Left lung (tissue), 14 donors: Measurements from ENCODE around the gene PLEKHG2. TPM values are rescaled to one million over a fixed set of nuclear protein-coding genes. Genes with fewer than 3 reads are reported as not detected.

Experiments
- ATAC-seq: fragments of 200-7000 bp; cut with Tn5 transposase; one replicate; pipeline ENCODE4 v1.9.1; 2020; ENCODE audit warnings: moderate library complexity
- DNase-seq, 4 donors: peaks; one replicate each; pipeline ENCODE4 v3.0.0-alpha.2; 2013 to 2020
- H3K27ac ChIP-seq, 2 donors: fragments of 200-600 bp; sonication (generic) in 1 of 2; one replicate each; pipeline versions ENCODE4 v1.5.0 to v1.8.0; 2020 to 2021
- H3K27me3 ChIP-seq, 2 donors: fragments of 200-600 bp; sonication (generic) in 1 of 2; one replicate each; pipeline versions ENCODE4 v1.5.0 to v1.8.0; 2020 to 2021
- H3K36me3 ChIP-seq, 2 donors: fragments of 200-600 bp; sonication (generic) in 1 of 2; one replicate each; pipeline versions ENCODE4 v1.5.0 to v1.8.0; 2020 to 2021
- H3K4me1 ChIP-seq, 2 donors: fragments of 200-600 bp; one replicate each; pipeline ENCODE4 v1.8.0; 2021
- H3K4me3 ChIP-seq, 2 donors: fragments of 200-600 bp; sonication (generic) in 1 of 2; one replicate each; pipeline versions ENCODE4 v1.5.0 to v1.8.0; 2020 to 2021; ENCODE audit warnings: mild to moderate bottlenecking in 1 of 2
- H3K9me3 ChIP-seq, 2 donors: fragments of 200-600 bp; sonication (generic) in 1 of 2; one replicate each; pipeline versions ENCODE4 v1.5.0 to v1.8.0; 2020 to 2021
- intact Hi-C, 2 donors: fragments of 100-400 bp; cut with DNase I; formaldehyde crosslinking; loops; one replicate each; pipeline versions ENCODE4 v1.11.2 to v1.14.2; 2022
- long read RNA-seq, 12 donors: library from polyadenylated mRNA in 2 of 12; unstranded in 2 of 12; transcript quantifications; one replicate each; pipeline ENCODE4 v2.0.0 and lab custom pipeline, GENCODE V29; 2019 to 2026
- polyA plus RNA-seq, 6 donors: library from polyadenylated mRNA; unstranded; fragments of 120-200 nt; gene quantifications; one replicate each; pipeline ENCODE4 v1.2.1, GENCODE V29; 2013; ENCODE audit not compliant: insufficient read length in 6 of 6
- total RNA-seq, 2 donors: library from RNA; stranded (reverse); fragmentation: NEBNext Ultra II Directional; extraction: Animal tissue kit (Norgen Biotek cat#: 25700); gene quantifications; one replicate each; pipeline ENCODE4 v1.2.1, GENCODE V29; 2021
- TF ChIP-seq, protein P1 (sequence below), 2 donors: fragments of 200-600 bp; sonication (generic) in 1 of 2; IDR thresholded peaks; one replicate each; pipeline versions ENCODE4 v1.5.0 to v1.8.0; 2021; ENCODE audit warnings: antibody characterized with exemption in 2 of 2
- donor health status: DM: no; HTN: yes; CAD: no.
- donor health status: DM: no; HTN: no; CAD: no.

Gene PLEKHG2, protein sequence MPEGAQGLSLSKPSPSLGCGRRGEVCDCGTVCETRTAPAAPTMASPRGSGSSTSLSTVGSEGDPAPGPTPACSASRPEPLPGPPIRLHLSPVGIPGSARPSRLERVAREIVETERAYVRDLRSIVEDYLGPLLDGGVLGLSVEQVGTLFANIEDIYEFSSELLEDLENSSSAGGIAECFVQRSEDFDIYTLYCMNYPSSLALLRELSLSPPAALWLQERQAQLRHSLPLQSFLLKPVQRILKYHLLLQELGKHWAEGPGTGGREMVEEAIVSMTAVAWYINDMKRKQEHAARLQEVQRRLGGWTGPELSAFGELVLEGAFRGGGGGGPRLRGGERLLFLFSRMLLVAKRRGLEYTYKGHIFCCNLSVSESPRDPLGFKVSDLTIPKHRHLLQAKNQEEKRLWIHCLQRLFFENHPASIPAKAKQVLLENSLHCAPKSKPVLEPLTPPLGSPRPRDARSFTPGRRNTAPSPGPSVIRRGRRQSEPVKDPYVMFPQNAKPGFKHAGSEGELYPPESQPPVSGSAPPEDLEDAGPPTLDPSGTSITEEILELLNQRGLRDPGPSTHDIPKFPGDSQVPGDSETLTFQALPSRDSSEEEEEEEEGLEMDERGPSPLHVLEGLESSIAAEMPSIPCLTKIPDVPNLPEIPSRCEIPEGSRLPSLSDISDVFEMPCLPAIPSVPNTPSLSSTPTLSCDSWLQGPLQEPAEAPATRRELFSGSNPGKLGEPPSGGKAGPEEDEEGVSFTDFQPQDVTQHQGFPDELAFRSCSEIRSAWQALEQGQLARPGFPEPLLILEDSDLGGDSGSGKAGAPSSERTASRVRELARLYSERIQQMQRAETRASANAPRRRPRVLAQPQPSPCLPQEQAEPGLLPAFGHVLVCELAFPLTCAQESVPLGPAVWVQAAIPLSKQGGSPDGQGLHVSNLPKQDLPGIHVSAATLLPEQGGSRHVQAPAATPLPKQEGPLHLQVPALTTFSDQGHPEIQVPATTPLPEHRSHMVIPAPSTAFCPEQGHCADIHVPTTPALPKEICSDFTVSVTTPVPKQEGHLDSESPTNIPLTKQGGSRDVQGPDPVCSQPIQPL (N-terminal part only)
- total RNA-seq (10 to 100 TPM; 39.5 to 50.8 TPM), polyA plus RNA-seq (100 to 1,000 TPM in 3 of 6 donors, 10 to 100 TPM in 3; 80.0 to 118 (median 96.4) TPM)
- long read RNA-seq, donor 1, transcript PLEKHG2-207 (2 exons, 720 nt), result major isoform, 9 of 25 reads
- long read RNA-seq, donor 1, partial matches to known transcripts, result 15 of 25 reads
- long read RNA-seq, donor 1, other reads (novel, unspliced or antisense), result 0 of 25 reads
- long read RNA-seq, donor 2, transcript PLEKHG2-207 (2 exons, 720 nt), result major isoform, 5 of 31 reads
- long read RNA-seq, donor 2, partial matches to known transcripts, result 25 of 31 reads
- long read RNA-seq, donor 2, other reads (novel, unspliced or antisense), result 0 of 31 reads
- long read RNA-seq, donor 3, partial matches to known transcripts, result 7 of 9 reads
- long read RNA-seq, donor 3, other reads (novel, unspliced or antisense), result 0 of 9 reads
- long read RNA-seq, donor 4, partial matches to known transcripts, result 0 of 3 reads
- long read RNA-seq, donor 4, other reads (novel, unspliced or antisense), result 3 of 3 reads
- long read RNA-seq, donor 5, transcript PLEKHG2-207 (2 exons, 720 nt), result major isoform, 7 of 6,206 reads
- long read RNA-seq, donor 5, partial matches to known transcripts, result 5,706 of 6,206 reads
- long read RNA-seq, donor 5, other reads (novel, unspliced or antisense), result 492 of 6,206 reads
- long read RNA-seq, donor 6, partial matches to known transcripts, result 50 of 51 reads
- long read RNA-seq, donor 6, other reads (novel, unspliced or antisense), result 0 of 51 reads
- long read RNA-seq, donor 7, partial matches to known transcripts, result 3,672 of 3,929 reads
- long read RNA-seq, donor 7, other reads (novel, unspliced or antisense), result 257 of 3,929 reads
- long read RNA-seq, donor 8, partial matches to known transcripts, result 16 of 21 reads
- long read RNA-seq, donor 8, other reads (novel, unspliced or antisense), result 0 of 21 reads
- long read RNA-seq, donor 9, partial matches to known transcripts, result 78 of 79 reads
- long read RNA-seq, donor 9, other reads (novel, unspliced or antisense), result 0 of 79 reads
- long read RNA-seq, donor 10, partial matches to known transcripts, result 0 of 1 reads
- long read RNA-seq, donor 10, other reads (novel, unspliced or antisense), result 1 of 1 reads
- long read RNA-seq, donor 11, result 0 reads
- long read RNA-seq, donor 12, partial matches to known transcripts, result 751 of 5,508 reads
- long read RNA-seq, donor 12, other reads (novel, unspliced or antisense), result 4,757 of 5,508 reads

DNA sequence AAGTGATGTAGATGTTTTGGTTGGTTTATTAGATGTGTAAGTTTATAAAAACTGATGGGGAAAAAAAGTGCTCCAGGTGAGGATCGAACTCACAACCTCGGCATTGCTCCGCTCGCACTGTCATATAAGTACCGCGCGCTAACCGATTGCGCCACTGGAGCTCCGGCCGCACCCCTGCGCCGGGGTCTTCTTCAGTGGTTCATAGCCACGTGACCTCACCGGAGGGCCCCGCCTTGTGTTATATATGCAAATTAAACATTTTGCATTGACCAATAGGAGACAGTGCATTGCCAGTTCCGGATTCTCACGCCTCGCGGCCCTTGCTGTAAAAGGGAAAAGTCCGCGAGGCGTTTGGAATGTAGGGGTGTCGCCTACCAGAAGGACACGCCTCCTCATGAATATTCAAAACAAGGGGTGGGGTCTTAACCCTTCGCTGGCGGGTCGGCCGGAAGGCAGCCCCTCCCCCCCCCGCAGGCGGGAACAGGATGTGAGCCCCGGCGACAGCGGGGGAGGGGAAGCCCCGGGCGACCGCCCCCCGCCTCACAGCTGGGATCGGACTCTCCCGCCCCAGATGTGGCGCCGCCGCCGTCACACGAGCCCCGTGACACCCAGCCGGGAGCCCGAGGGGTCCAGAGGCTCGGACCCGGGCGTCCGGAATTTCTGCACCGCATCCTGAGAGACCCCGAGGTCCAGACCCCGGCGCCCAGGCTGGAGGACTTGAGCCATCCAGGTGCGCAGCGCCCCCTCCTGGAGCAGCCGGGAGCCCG is at the start of gene PLEKHG2:
Gene PLEKHG2 (plus strand): TSS at position 570 of the 767 bp plus-strand sequence. CDS start 1,418 bp downstream, outside the sequence.
- H3K36me3 ChIP-seq, result peaks cover 9 to 24% of the 10 kb centered on the region in 2 donors
- TF ChIP-seq, protein P1, sequence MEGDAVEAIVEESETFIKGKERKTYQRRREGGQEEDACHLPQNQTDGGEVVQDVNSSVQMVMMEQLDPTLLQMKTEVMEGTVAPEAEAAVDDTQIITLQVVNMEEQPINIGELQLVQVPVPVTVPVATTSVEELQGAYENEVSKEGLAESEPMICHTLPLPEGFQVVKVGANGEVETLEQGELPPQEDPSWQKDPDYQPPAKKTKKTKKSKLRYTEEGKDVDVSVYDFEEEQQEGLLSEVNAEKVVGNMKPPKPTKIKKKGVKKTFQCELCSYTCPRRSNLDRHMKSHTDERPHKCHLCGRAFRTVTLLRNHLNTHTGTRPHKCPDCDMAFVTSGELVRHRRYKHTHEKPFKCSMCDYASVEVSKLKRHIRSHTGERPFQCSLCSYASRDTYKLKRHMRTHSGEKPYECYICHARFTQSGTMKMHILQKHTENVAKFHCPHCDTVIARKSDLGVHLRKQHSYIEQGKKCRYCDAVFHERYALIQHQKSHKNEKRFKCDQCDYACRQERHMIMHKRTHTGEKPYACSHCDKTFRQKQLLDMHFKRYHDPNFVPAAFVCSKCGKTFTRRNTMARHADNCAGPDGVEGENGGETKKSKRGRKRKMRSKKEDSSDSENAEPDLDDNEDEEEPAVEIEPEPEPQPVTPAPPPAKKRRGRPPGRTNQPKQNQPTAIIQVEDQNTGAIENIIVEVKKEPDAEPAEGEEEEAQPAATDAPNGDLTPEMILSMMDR (IDR thresholded peaks at IDR 0.05), result peak in 1 of 2 donors; percentile 82
- H3K9me3 ChIP-seq, result no peaks in the 10 kb centered on the region
- ATAC-seq (peak; percentile 58), DNase-seq (peak; percentile 95 to 100 (median 98))
- intact Hi-C loops, result no loop called here
- H3K4me3 ChIP-seq, result peak within 1 kb of the TSS; percentile 90 to 100
- peak within 1 kb of the TSS; percentile 98 to 100 for H3K27ac ChIP-seq
- peaks cover 0 to 12% of the 10 kb centered on the region in 2 donors for H3K27me3 ChIP-seq
- peaks cover 11 to 65% of the 10 kb centered on the region in 2 donors for H3K4me1 ChIP-seq

DNA sequence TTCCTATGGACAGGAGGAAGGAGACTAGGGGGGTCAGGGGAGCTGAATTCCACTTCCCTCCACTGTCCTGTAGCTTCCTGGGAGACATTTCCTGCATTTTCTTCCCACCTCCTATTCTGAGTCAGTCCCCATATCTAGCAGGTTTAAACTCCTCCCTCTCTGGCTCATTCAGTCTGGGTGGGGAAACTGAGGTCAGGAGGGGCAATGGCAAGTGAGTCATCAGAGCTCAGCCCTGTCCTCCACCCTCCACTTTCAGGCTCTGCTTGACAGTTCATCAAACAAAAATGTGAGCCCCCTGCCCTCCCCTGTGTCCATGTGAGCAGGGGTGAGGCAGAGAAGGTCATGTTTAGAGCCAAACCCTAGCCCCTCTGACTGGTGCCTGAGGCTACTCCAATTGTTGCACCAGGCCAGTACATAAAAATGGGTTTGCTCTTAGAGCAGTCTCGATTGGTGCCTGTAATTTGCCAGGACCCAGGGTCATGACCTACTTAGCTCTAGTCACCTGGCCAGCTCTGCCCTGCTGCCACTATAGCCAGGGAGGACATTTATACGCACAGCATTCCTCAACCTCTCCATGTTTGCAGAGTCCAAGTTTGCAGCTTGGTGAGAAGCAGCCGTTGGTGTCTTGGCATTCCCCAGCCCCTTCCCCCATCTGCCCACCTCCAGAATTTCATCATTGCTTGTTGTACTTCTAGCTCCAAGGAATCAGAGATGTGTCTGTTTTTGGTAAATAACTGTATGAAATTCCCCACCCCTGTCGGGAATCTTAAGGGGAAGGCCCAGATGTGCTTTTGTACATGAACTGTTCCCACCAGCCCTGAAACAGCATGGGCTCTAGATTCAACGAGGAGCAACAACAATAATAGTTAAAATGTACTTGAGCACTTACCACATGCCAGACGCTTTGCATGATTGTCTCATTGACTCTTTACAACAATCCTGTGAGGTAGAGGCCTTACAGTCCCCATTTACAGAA is 49.5 kb upstream of the PLEKHG2 start:
- H3K27me3 ChIP-seq, result no peaks in the 10 kb centered on the region
- TF ChIP-seq, protein P1 (IDR thresholded peaks at IDR 0.05), result no peak
- intact Hi-C loops, result no loop called here
- no peaks in the 10 kb centered on the region for H3K9me3 ChIP-seq
- peaks cover 8 to 9% of the 10 kb centered on the region in 2 donors for H3K4me1 ChIP-seq
- peak overlapping the region in 1 of 2 donors; percentile 18 for H3K27ac ChIP-seq
- H3K4me3 ChIP-seq, result no peak overlapping the region
- DNase-seq (no peak), ATAC-seq (peak; percentile 73)
- peaks cover 0 to 98% of the 10 kb centered on the region in 2 donors for H3K36me3 ChIP-seq

DNA sequence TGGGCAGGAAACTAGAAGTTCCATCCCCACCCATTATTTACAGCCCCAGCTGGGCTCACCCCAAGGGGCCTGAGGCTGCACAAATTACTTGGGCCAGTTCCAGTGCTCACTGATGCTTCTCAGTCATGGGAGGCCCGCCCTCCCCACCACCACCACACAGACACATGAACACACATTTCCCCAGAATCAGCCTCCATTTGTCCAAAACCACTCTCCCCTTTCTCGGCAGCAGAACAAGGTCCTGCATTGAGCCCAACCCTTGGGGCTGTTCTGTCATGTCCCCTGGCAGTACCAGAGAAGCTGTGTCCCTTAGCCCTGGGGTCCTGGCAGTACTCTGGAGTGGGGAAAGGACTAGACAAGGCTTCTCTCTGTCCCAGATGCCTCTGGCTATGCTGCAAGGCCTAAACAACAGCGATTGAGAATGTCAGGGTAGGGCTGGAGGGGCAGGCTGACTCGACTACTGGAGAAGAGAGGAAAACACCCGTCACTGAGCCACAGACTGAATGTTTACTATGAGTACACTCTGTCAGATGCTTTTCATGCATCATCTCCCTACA is 48.5 kb upstream of the PLEKHG2 start:
- H3K4me3 ChIP-seq, result no peak overlapping the region
- H3K27ac ChIP-seq, result peak overlapping the region in 1 of 2 donors; percentile 26
- H3K9me3 ChIP-seq, result no peaks in the 10 kb centered on the region
- no peaks in the 10 kb centered on the region for H3K27me3 ChIP-seq
- DNase-seq (no peak), ATAC-seq (peak; percentile 29)
- TF ChIP-seq, protein P1 (IDR thresholded peaks at IDR 0.05), result no peak
- peaks cover 8 to 9% of the 10 kb centered on the region in 2 donors for H3K4me1 ChIP-seq
- H3K36me3 ChIP-seq, result peaks cover 0 to 98% of the 10 kb centered on the region in 2 donors
- intact Hi-C loops, result no loop called here
